ENCODE results near the gene MYF5. TPM values are rescaled to one million over a fixed set of nuclear protein-coding genes. Genes with fewer than 3 reads are reported as not detected.

Gene MYF5
- total RNA-seq, 1 experiment from 2014 or later: not detected

DNA sequence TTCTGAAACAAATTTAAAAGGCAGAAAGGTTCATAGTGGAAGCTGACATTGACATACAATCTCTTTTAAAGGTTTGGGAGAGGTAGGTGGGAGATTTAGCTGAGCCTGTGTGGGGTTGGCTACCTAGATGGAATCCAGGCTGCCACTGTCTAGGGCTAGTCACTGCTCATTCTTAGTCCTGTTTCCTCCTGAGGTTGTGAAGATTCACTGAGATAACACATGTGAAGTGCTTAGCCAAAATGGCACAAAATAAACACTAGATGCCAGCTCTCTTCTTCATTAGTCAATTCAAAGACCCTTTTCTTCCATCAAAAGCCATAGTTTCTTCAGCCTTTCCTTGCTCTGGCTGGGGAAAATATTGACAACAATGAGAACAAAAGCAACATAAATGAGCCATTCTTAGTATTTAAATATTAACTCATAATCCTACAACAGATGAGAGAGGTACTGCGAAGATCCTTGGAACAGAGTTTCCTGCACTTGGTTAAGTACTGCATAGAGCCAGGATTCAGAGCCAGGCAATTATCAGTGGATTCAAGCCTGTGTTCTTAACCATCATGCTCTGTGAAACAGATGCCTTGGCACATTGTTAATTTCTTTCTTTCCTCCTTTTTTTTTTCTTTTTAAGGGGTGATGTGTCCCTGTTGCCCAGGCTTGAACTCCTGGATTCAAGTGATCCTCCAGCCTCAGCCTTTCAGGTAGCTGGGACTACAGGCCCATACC, 5.8 kb upstream of the MYF5 start:
- Histone ChIP-seq H3K9me2 (ENCODE audit: insufficient read depth) (no peaks in the 10 kb centered on the region), H3K4me1 (replicated peaks; ENCODE audit: insufficient read depth) (no peaks in the 10 kb centered on the region), H3K4me3 (no peak overlapping the region), H3K36me3 (ENCODE audit: low read depth) (no peaks in the 10 kb centered on the region), H4K20me1 (ENCODE audit: insufficient read depth) (no peaks in the 10 kb centered on the region), H3K4me2 (no peak overlapping the region), H3K9me3 (ENCODE audit: insufficient read depth, low read depth) (no peaks in the 10 kb centered on the region), H3K27me3 (ENCODE audit: insufficient read depth, low read depth) (no peaks in the 10 kb centered on the region), H3K27ac (no peak overlapping the region), H3F3A (ENCODE audit: insufficient read depth, low read depth) (no peaks in the 10 kb centered on the region), H2AFZ (no peak overlapping the region), H3K79me2 (ENCODE audit: low read depth) (no peaks in the 10 kb centered on the region)
- no TSS peak for BruUV-seq (replicated peaks)
- ChIA-PET POLR2A (ENCODE audit: unreplicated experiment) (no interaction called here), CTCF (interaction anchor here (0.7 kb wide), 1 partner anchor 83 kb away, joined by 3 read pairs; no protein-coding TSS in a partner anchor)
- intact Hi-C loops (cut with micrococcal nuclease; ENCODE audit: unreplicated experiment): no loop called here
- DNase-seq: no peak
- TF ChIP-seq EZH2 (IDR thresholded peaks at IDR 0.05; ENCODE audit: low read depth): no peak

- H4K20me1 ChIP-seq (ENCODE audit: insufficient read depth): no peaks in the 10 kb centered on the region
- no peaks in the 10 kb centered on the region for H3K4me1 ChIP-seq (replicated peaks; ENCODE audit: insufficient read depth)
- no peaks in the 10 kb centered on the region for H3F3A ChIP-seq (ENCODE audit: insufficient read depth, low read depth)
- H3K27ac ChIP-seq: no peak overlapping the region
- no TSS peak for BruUV-seq (replicated peaks)
- no peak overlapping the region for H3K4me2 ChIP-seq
- no peak overlapping the region for H3K4me3 ChIP-seq
- no peaks in the 10 kb centered on the region for H3K36me3 ChIP-seq (ENCODE audit: low read depth)
- no peaks in the 10 kb centered on the region for H3K9me3 ChIP-seq (ENCODE audit: insufficient read depth, low read depth)
- H2AFZ ChIP-seq: no peak overlapping the region
- intact Hi-C loops (cut with micrococcal nuclease; ENCODE audit: unreplicated experiment): no loop called here
- DNase-seq: no peak
- no peaks in the 10 kb centered on the region for H3K27me3 ChIP-seq (ENCODE audit: insufficient read depth, low read depth)
- no peaks in the 10 kb centered on the region for H3K79me2 ChIP-seq (ENCODE audit: low read depth)
- POLR2A ChIA-PET (ENCODE audit: unreplicated experiment): no interaction called here
- CTCF ChIA-PET: no interaction called here
- TF ChIP-seq, protein P1, sequence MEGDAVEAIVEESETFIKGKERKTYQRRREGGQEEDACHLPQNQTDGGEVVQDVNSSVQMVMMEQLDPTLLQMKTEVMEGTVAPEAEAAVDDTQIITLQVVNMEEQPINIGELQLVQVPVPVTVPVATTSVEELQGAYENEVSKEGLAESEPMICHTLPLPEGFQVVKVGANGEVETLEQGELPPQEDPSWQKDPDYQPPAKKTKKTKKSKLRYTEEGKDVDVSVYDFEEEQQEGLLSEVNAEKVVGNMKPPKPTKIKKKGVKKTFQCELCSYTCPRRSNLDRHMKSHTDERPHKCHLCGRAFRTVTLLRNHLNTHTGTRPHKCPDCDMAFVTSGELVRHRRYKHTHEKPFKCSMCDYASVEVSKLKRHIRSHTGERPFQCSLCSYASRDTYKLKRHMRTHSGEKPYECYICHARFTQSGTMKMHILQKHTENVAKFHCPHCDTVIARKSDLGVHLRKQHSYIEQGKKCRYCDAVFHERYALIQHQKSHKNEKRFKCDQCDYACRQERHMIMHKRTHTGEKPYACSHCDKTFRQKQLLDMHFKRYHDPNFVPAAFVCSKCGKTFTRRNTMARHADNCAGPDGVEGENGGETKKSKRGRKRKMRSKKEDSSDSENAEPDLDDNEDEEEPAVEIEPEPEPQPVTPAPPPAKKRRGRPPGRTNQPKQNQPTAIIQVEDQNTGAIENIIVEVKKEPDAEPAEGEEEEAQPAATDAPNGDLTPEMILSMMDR (conservative IDR thresholded peaks at IDR 0.05): no peak
- no peak for TF ChIP-seq EZH2 (IDR thresholded peaks at IDR 0.05; ENCODE audit: low read depth)
- no peaks in the 10 kb centered on the region for H3K9me2 ChIP-seq (ENCODE audit: insufficient read depth)
These were observed 4.8 kb upstream of the MYF5 start for GRCh38 chr12:80711866-80712265.

- no peaks in the 10 kb centered on the region for H4K20me1 ChIP-seq (ENCODE audit: insufficient read depth)
- H3K4me2 ChIP-seq: no peak overlapping the region
- TF ChIP-seq, protein P1 (conservative IDR thresholded peaks at IDR 0.05): no peak
- TF ChIP-seq EZH2 (IDR thresholded peaks at IDR 0.05; ENCODE audit: low read depth): no peak
- intact Hi-C loops (cut with micrococcal nuclease; ENCODE audit: unreplicated experiment): no loop called here
- no peaks in the 10 kb centered on the region for H3K27me3 ChIP-seq (ENCODE audit: insufficient read depth, low read depth)
- no peak overlapping the region for H2AFZ ChIP-seq
- H3K4me3 ChIP-seq: no peak overlapping the region
- ChIA-PET CTCF (no interaction called here), POLR2A (ENCODE audit: unreplicated experiment) (no interaction called here)
- no peaks in the 10 kb centered on the region for H3K9me2 ChIP-seq (ENCODE audit: insufficient read depth)
- no peaks in the 10 kb centered on the region for H3K9me3 ChIP-seq (ENCODE audit: insufficient read depth, low read depth)
- H3K79me2 ChIP-seq (ENCODE audit: low read depth): no peaks in the 10 kb centered on the region
- BruUV-seq (replicated peaks): no TSS peak
- no peak overlapping the region for H3K27ac ChIP-seq
- H3K36me3 ChIP-seq (ENCODE audit: low read depth): no peaks in the 10 kb centered on the region
- H3F3A ChIP-seq (ENCODE audit: insufficient read depth, low read depth): no peaks in the 10 kb centered on the region
- H3K4me1 ChIP-seq (replicated peaks; ENCODE audit: insufficient read depth): no peaks in the 10 kb centered on the region
- DNase-seq: no peak
These were observed 3.8 kb upstream of the MYF5 start for GRCh38 chr12:80712866-80713265.

- no TSS peak for BruUV-seq (replicated peaks)
- Histone ChIP-seq H4K20me1 (ENCODE audit: insufficient read depth) (no peaks in the 10 kb centered on the region), H3K9me2 (ENCODE audit: insufficient read depth) (no peaks in the 10 kb centered on the region), H3K27ac (no peak overlapping the region), H3K36me3 (ENCODE audit: low read depth) (no peaks in the 10 kb centered on the region), H3K4me2 (no peak overlapping the region), H3K4me1 (replicated peaks; ENCODE audit: insufficient read depth) (no peaks in the 10 kb centered on the region), H2AFZ (no peak overlapping the region), H3K9me3 (ENCODE audit: insufficient read depth, low read depth) (no peaks in the 10 kb centered on the region), H3K4me3 (no peak overlapping the region), H3F3A (ENCODE audit: insufficient read depth, low read depth) (no peaks in the 10 kb centered on the region), H3K79me2 (ENCODE audit: low read depth) (no peaks in the 10 kb centered on the region), H3K27me3 (ENCODE audit: insufficient read depth, low read depth) (no peaks in the 10 kb centered on the region)
- no peak for DNase-seq
- ChIA-PET POLR2A (ENCODE audit: unreplicated experiment) (no interaction called here), CTCF (no interaction called here)
- intact Hi-C loops (cut with micrococcal nuclease; ENCODE audit: unreplicated experiment): no loop called here
- no peak for TF ChIP-seq EZH2 (IDR thresholded peaks at IDR 0.05; ENCODE audit: low read depth)
- TF ChIP-seq, protein P1 (conservative IDR thresholded peaks at IDR 0.05): no peak
These were observed 3.3 kb upstream of the MYF5 start for GRCh38 chr12:80713419-80713818.
